Measurements from ENCODE around the gene GOLGA8R.
"Not testable (repeated sequence)": the region's sequence is repeated elsewhere in the genome, so short reads cannot be mapped to it uniquely, and the experiment has no call there.

Gene GOLGA8R

DNA sequence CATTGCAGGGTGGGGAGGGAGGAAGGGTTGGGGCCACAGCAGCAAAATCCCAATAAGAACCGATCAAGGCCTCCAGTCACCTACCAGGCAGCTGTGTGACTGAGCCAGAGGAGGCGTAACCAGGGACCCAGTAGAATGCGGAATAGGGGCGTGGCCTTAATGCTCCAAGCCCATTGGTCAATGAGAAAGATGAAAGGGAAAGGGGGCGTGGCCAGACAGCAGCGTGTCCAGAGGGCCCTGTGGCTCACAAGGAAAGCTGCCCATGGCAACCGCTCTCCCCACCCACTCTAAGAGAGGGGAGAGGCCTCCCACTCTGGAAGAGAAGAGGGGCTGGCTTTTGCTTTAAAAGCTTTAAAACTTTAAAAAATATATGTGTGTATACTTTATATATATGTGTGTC is at the start of gene GOLGA8R:
GOLGA8R (minus strand) TSS at position 101 of the 400 bp plus-strand sequence; CDS start at position 3, 98 bp downstream.
- DNase-seq (ENCODE audit: low read depth), result not testable (repeated sequence)

DNA sequence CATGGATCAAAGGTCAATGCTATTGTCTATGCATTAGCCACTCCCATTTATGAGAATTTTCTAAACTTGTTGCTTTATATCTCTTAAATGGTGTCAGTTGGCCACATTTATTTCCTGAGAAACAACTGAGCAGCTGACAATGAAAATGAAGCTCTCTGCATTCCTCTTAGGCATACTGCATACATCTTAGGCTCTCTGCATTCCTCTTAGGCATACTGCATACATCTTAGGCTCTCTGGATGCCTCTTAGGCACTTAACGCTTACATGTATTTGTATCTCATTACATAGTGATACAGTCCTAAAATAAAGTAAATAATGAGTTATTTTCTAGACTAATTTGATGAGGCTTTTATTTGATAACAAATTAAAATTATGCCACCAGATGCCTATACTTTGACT is 49.8 kb upstream of the GOLGA8R start:
- not testable (repeated sequence) for DNase-seq (ENCODE audit: low read depth)

GRCh38 chr15:30462176-30462575 is 48.1 kb upstream of the GOLGA8R start:
- DNase-seq (ENCODE audit: low read depth), result not testable (repeated sequence)

- not testable (repeated sequence) for DNase-seq (ENCODE audit: low read depth)
Measured at GRCh38 chr15:30452702-30453101, 38.6 kb upstream of the GOLGA8R start.

DNA sequence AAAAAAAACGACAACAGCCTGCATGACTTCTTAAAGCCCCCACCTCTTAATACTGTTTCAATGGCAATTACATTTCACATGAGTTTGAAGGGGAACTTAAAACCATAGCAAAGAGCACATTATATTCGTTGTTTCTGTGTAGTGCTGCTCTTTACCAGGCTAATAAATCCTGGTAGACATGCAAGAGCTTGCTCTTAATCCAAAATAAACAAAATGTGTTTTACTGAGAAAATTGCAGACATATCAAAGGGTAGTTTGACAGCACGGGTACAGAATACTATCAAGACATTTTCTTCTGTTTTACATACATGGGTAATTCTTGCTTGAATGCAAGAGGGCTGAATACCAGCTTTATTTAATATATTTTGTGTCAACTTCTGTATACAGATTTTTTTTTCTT is 24.3 kb upstream of the GOLGA8R start:
- DNase-seq (ENCODE audit: low read depth), result not testable (repeated sequence)

GRCh38 chr15:30435878-30436277 is 21.8 kb upstream of the GOLGA8R start:
- not testable (repeated sequence) for DNase-seq (ENCODE audit: low read depth)

- not testable (repeated sequence) for DNase-seq (ENCODE audit: low read depth)
Measured at GRCh38 chr15:30420723-30421122, 6.7 kb upstream of the GOLGA8R start.

GRCh38 chr15:30407636-30408035 is 6.4 kb downstream of the GOLGA8R start:
- not testable (repeated sequence) for DNase-seq (ENCODE audit: low read depth)

- peak; percentile 38 for DNase-seq (ENCODE audit: low read depth)
Measured at GRCh38 chr15:30398988-30399387, 15.1 kb downstream of the GOLGA8R start.

GRCh38 chr15:30393664-30393991 is 20.4 kb downstream of the GOLGA8R start:
- not testable (repeated sequence) for DNase-seq (ENCODE audit: low read depth)

DNA sequence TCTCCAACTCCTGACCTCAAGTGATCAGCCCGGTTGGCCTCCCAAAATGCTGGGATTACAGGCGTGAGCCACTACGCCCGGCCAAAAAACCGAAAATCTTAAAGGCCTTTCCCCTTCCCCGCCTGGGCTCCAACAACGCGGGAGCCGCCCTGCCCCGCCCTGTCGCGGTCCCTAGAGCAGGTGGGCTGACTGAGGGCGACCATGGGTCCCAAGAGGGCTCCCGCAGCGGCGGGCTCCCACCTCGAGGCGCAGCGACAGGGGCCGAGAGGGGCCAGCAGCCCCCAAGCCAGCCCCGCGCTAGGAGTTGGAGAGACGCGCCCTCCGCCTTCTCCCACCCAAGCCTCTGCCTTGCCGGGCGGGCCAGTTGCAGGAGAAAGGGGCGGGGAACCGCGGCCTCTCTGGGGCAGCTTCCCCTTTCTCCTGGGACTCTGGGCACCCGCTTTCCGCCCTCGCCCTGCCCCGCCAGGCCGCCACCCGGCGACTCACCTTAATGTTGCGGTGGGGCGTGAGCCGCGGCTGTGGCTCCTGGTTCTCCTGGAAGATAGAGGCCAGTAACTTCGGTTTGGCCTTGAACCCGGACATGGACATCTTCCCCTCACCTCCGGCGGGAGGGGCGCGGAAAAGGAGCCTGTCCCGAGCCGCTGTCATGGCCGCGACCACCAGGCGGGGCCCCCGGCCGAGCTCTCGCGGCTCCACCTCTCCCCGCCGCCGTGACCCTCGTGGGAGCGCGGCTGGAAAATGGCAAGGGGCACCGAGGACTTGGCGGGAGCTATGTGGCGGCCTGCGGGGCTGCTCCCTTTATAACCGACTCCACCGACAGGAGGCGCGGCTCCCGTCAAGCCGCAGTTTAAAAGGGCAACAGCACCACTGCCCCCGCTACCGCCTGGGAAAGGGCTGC is 21.0 kb downstream of the GOLGA8R start, which contains the start of gene CHRFAM7A:
CHRFAM7A (minus strand) TSS at position 775 of the 898 bp plus-strand sequence. CDS start 10,189 bp downstream, outside the sequence.
- DNase-seq (ENCODE audit: low read depth), result not testable (repeated sequence)

DNA sequence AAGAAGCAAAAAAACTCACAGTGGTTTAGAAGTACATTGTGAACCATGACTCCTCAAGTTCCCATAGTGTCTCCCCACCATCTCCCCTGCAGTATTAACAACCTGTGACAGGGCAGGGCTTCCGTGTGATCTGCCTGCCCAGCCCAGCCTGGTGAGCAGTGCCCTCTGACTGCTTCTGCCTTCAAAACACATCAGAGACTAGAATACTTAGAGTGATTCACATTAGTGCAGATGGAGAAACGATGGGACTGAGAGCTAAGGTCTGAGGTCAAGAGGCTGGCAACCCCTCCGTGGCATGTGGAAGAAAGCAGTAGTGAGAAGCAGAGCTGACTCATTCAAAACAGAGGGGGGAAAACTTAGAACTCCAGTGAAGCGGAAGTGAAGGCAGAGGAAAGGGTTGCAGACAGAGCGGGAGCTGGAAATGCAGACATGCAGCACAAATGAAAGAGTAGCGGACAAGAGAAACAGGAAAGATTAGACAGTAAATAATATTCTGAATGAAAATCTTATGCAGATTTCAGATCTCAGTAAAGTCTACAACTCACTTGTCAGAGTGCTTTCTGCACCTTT is 27.7 kb downstream of the GOLGA8R start:
- DNase-seq (ENCODE audit: low read depth), result not testable (repeated sequence)

DNA sequence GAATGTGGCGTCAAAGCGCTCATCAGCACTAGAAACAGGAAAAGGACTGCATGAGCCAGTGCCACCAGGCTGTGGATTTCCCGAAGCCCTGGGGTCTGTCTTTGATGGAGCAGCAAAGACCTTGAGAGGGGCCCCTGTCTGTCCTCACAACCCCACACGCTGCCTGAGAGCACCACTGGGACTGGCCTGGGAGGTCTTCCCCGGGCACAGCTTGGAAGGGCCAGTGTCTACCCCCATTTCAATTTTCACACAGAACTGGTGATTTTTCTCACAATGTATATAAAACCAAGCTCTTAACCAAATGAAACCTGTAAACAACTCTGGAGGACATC is 37.0 kb downstream of the GOLGA8R start:
- not testable (repeated sequence) for DNase-seq (ENCODE audit: low read depth)

DNA sequence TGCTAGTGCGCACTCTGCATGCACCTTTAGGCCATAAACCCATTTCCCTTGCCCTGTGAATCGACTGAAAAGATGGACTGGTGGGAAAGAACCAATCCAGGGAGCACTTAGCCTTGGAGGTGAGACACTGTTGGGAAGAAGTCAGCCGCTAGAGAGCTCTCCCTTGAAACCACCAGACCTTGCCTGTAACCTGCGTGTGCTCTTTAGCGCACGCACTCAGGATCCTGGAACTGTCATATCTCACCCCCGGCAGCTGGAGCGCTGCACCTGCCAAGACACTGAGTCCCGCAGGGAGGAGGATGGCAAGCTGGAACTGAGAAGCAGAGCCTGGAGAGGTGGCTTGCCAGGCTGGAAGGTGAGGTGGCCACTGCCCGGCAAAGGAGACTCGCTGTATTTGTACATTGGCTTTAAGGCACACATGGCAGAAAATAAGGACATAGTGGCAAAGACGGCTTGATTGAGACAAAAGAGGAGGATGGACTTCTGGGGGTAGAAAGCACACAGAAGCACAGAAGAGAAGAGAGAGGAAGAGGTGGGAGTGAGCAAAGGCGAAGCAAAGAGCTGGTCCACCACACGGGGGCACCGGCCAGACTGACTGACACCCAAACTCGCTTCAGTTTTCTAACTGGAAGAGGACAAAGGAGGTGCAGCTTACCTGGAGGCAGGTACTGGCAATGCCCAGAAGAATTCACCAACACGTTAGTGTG is 37.5 kb downstream of the GOLGA8R start:
- DNase-seq (ENCODE audit: low read depth), result not testable (repeated sequence)

- DNase-seq (ENCODE audit: low read depth), result not testable (repeated sequence)
Measured at GRCh38 chr15:30375872-30376271, 38.2 kb downstream of the GOLGA8R start.

GRCh38 chr15:30374862-30375261 is 39.2 kb downstream of the GOLGA8R start:
- DNase-seq (ENCODE audit: low read depth), result not testable (repeated sequence)

DNA sequence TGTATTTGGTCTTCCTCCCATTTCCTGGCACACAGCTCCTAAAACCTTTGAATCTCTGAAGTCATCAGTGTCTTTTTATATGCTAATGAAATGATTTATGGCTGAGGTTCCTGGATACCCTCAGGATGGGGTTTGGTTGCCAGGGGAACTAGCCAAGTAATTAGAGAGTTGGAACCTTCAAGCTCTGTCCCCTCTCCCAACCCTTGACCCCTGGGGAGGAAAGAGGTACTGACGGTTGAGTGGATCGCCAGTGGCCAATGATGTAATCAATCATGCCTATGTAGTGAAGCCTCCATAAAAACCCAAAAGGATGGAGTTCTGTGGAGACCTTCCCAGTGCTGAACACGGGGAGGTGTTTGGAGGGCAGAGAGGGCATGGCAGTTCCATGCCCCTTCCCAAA is 45.8 kb downstream of the GOLGA8R start:
- not testable (repeated sequence) for DNase-seq (ENCODE audit: low read depth)

- not testable (repeated sequence) for DNase-seq (ENCODE audit: low read depth)
Measured at GRCh38 chr15:30367246-30367645, 46.8 kb downstream of the GOLGA8R start.

- not testable (repeated sequence) for DNase-seq (ENCODE audit: low read depth)
Measured at GRCh38 chr15:30361404-30361803, 52.7 kb downstream of the GOLGA8R start.

GRCh38 chr15:30360990-30361389 is 53.1 kb downstream of the GOLGA8R start:
- DNase-seq (ENCODE audit: low read depth), result not testable (repeated sequence)

DNA sequence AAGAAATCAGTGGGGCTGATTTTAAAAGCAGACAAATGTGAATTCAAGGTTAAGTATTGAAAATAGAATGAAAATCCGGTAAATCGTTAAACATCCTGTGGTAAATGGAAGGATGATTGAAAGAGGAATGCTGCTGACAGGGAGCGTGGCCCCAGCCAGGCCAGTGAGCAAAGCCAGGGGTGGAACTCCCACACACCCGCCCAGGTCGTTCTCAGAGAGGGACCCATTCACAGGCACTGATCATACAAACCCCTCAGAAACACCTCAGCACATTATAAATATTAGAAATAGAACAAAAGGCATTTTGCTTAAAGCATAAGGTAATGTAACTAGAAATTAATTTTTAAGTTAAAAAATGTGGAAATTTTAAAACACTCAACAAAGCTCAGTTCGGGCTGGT is 59.0 kb downstream of the GOLGA8R start:
- DNase-seq (ENCODE audit: low read depth), result not testable (repeated sequence)
